Colonic mucosa (tissue), 4 donors: Measurements from ENCODE around the gene SCAMP4. TPM values are rescaled to one million over a fixed set of nuclear protein-coding genes. Genes with fewer than 3 reads are reported as not detected.

Source experiments
- DNase-seq: peaks from one replicate; pipeline ENCODE4 v3.0.0-alpha.2; 2020
- H3K27ac ChIP-seq: fragments of 200-600 bp; one replicate; pipeline ENCODE4 v1.8.0; 2021
- H3K27me3 ChIP-seq: fragments of 200-600 bp; one replicate; pipeline ENCODE4 v1.8.0; 2021
- H3K36me3 ChIP-seq: fragments of 200-600 bp; one replicate; pipeline ENCODE4 v1.8.0; 2021
- H3K4me1 ChIP-seq: fragments of 200-600 bp; one replicate; pipeline ENCODE4 v1.8.0; 2021; ENCODE audit warnings: mild to moderate bottlenecking
- H3K4me3 ChIP-seq: fragments of 200-600 bp; one replicate; pipeline ENCODE4 v1.8.0; 2021
- H3K9ac ChIP-seq, 2 donors: one replicate each; pipeline ENCODE4 v1.7.0; 2013; ENCODE audit warnings: control low read depth in 2 of 2, low read depth in 2 of 2, low read length in 2 of 2
- H3K9me3 ChIP-seq: fragments of 200-600 bp; one replicate; pipeline ENCODE4 v1.8.0; 2021
- CTCF ChIP-seq: fragments of 200-600 bp; IDR thresholded peaks from one replicate; pipeline ENCODE4 v1.8.0; 2022; ENCODE audit warnings: antibody characterized with exemption, mild to moderate bottlenecking
- intact Hi-C: fragments of 100-400 bp; cut with DNase I; formaldehyde crosslinking; loops from one replicate; pipeline ENCODE4 v1.14.1; 2022
- total RNA-seq, 2 donors: library from RNA; stranded (reverse); fragmentation: NEBNext Ultra II Directional in 1 of 2; extraction: Animal tissue kit (Norgen Biotek cat#: 25700) in 1 of 2; gene quantifications; one replicate each; pipeline ENCODE4 v1.2.1, GENCODE V29; 2021
- donor health status: healthy.
- donor health status: DM: no; HTN: no; CAD: no.
- donor health status: DM: no; HTN: no; CAD: no.

The SCAMP4 gene
- total RNA-seq, 2 donors from 2014 or later: 57.4 to 91.8 TPM

GRCh38 chr19:1947651-1948209, 42.5 kb downstream of the SCAMP4 start:
- H3K9ac ChIP-seq: no peak overlapping the region
- no peaks in the 10 kb centered on the region for H3K9me3 ChIP-seq
- peaks cover 15% of the 10 kb centered on the region for H3K4me1 ChIP-seq
- no peak for TF ChIP-seq CTCF
- no peak overlapping the region for H3K27ac ChIP-seq
- no peaks in the 10 kb centered on the region for H3K27me3 ChIP-seq
- no peak overlapping the region for H3K4me3 ChIP-seq
- no peak for DNase-seq
- intact Hi-C loops: no loop called here
- no peaks in the 10 kb centered on the region for H3K36me3 ChIP-seq

GRCh38 chr19:1949304-1950101, 44.3 kb downstream of the SCAMP4 start:
- Histone ChIP-seq H3K27ac (no peak overlapping the region), H3K9me3 (no peaks in the 10 kb centered on the region), H3K4me1 (peaks cover under 1% of the 10 kb centered on the region), H3K9ac (no peak overlapping the region), H3K36me3 (no peaks in the 10 kb centered on the region), H3K4me3 (no peak overlapping the region), H3K27me3 (no peaks in the 10 kb centered on the region)
- intact Hi-C loops: no loop called here
- no peak for DNase-seq
- TF ChIP-seq CTCF: no peak

- no peak for TF ChIP-seq CTCF
- no peaks in the 10 kb centered on the region for H3K4me1 ChIP-seq
- no peaks in the 10 kb centered on the region for H3K36me3 ChIP-seq
These were observed 45.4 kb downstream of the SCAMP4 start for GRCh38 chr19:1950640-1951039.

GRCh38 chr19:1952635-1953034, 47.4 kb downstream of the SCAMP4 start:
- intact Hi-C loops: no loop called here
- no peak for DNase-seq
- Histone ChIP-seq H3K27ac (no peak overlapping the region), H3K4me3 (no peak overlapping the region), H3K4me1 (no peaks in the 10 kb centered on the region), H3K9me3 (no peaks in the 10 kb centered on the region), H3K36me3 (no peaks in the 10 kb centered on the region), H3K9ac (no peak overlapping the region), H3K27me3 (no peaks in the 10 kb centered on the region)
- TF ChIP-seq CTCF: no peak

More at GRCh38 chr19:1950640-1951039, 45.4 kb downstream of the SCAMP4 start:
- intact Hi-C loops: no loop called here
- no peak for DNase-seq
- H3K9me3 ChIP-seq: no peaks in the 10 kb centered on the region
- H3K27ac ChIP-seq: no peak overlapping the region
- H3K27me3 ChIP-seq: no peaks in the 10 kb centered on the region
- H3K4me3 ChIP-seq: no peak overlapping the region
- no peak overlapping the region for H3K9ac ChIP-seq

GRCh38 chr19:1953037-1953436, 47.8 kb downstream of the SCAMP4 start:
- Histone ChIP-seq H3K27ac (no peak overlapping the region), H3K9me3 (no peaks in the 10 kb centered on the region), H3K4me1 (no peaks in the 10 kb centered on the region), H3K36me3 (no peaks in the 10 kb centered on the region), H3K27me3 (no peaks in the 10 kb centered on the region), H3K9ac (no peak overlapping the region), H3K4me3 (no peak overlapping the region)
- DNase-seq: no peak
- intact Hi-C loops: no loop called here
- no peak for TF ChIP-seq CTCF
